Endothelial cell of umbilical vein (primary cell): ENCODE measurements around the gene CEACAM20. TPM values are rescaled to one million over a fixed set of nuclear protein-coding genes. Genes with fewer than 3 reads are reported as not detected.

ENCODE experiments used
- BruUV-seq: library from RNA; stranded (reverse); fragments of 400-500 nt; replicated peaks from 2 replicates; lab custom pipeline; 2021; lab: Mats Ljungman, UMichigan
- CTCF ChIA-PET: fragments of 300-600, 350-600 bp; sonication (Branson Sonifier 250); formaldehyde crosslinking; loops from one replicate; lab custom pipeline; 2021; ENCODE audit warnings: antibody characterized with exemption, inconsistent platforms; lab: Charles Lee
- POLR2A ChIA-PET: fragments of 300-600, 350-600 bp; sonication (Branson Sonifier 250); formaldehyde crosslinking; loops from one replicate; lab custom pipeline; 2021; ENCODE audit warnings: antibody characterized with exemption, inconsistent platforms; lab: Charles Lee
- DNase-seq: peaks from one replicate; pipeline ENCODE4 v3.0.0-alpha.2; 2011; ENCODE audit warnings: low read depth, low spot score
- FAIRE-seq: peaks from 2 replicates; lab custom pipeline; 2011; peaks lifted over from hg19 to GRCh38; lab: Jason Lieb, UNC
- H2AFZ ChIP-seq: 2 replicates; pipeline ENCODE4 v1.6.0; 2012; ENCODE audit warnings: low read depth, low read length, control low read depth, inconsistent platforms
- H3K27ac ChIP-seq: 2 replicates; pipeline ENCODE4 v1.5.1; 2011; ENCODE audit warnings: low read depth, mild to moderate bottlenecking, control low read depth, low read length, moderate library complexity; ENCODE audit not compliant: insufficient read depth
- H3K27me3 ChIP-seq, 2 experiments: 2 replicates each; pipeline versions ENCODE4 v1.6.0 to v1.6.1; 2011; ENCODE audit warnings: low read length in 2 of 2, mixed read lengths in 1 of 2; ENCODE audit not compliant: control insufficient read depth in 2 of 2, insufficient read depth in 2 of 2
- H3K36me3 ChIP-seq, 2 experiments: 2 replicates in 1 of 2; 3 replicates in 1 of 2; pipeline ENCODE4 v1.5.1; 2011; ENCODE audit warnings: low read length in 2 of 2, mild to moderate bottlenecking in 1 of 2, moderate library complexity in 1 of 2; ENCODE audit not compliant: control insufficient read depth in 2 of 2, insufficient read depth in 2 of 2; ENCODE audit errors: extremely low read depth in 1 of 2
- H3K4me1 ChIP-seq: 3 replicates; pipeline ENCODE4 v1.5.1; 2011; ENCODE audit warnings: mild to moderate bottlenecking, low read length; ENCODE audit not compliant: control insufficient read depth, insufficient read depth; ENCODE audit errors: extremely low read depth
- H3K4me2 ChIP-seq: 2 replicates; pipeline ENCODE4 v1.6.1; 2011; ENCODE audit warnings: low read length, control low read depth, mixed read lengths; ENCODE audit not compliant: insufficient read depth
- H3K4me3 ChIP-seq, 3 experiments: fragments of 200-600 bp in 1 of 3; sonication (generic), shearing (Covaris generic) in 1 of 3; replicated peaks in 1 of 3; 2 replicates each; pipeline ENCODE4 v1.5.1; 2011 to 2016; ENCODE audit warnings: control low read depth in 3 of 3, low read length in 3 of 3, mild to moderate bottlenecking in 2 of 3, inconsistent platforms in 1 of 3, low read depth in 1 of 3, moderate library complexity in 1 of 3; ENCODE audit not compliant: insufficient read depth in 1 of 3
- H3K79me2 ChIP-seq: 2 replicates; pipeline ENCODE4 v1.6.0; 2012; ENCODE audit warnings: low read length, inconsistent platforms; ENCODE audit not compliant: control insufficient read depth, insufficient read depth
- H3K9ac ChIP-seq: replicated peaks from 2 replicates; pipeline ENCODE3; 2011; ENCODE audit warnings: low read length, control low read depth; ENCODE audit not compliant: insufficient read depth; ENCODE audit errors: extremely low read depth
- H3K9me1 ChIP-seq: replicated peaks from 3 replicates; pipeline ENCODE4 v1.6.0; 2011; ENCODE audit warnings: mild to moderate bottlenecking, low read length; ENCODE audit not compliant: control insufficient read depth, insufficient read depth; ENCODE audit errors: extremely low read depth
- H3K9me3 ChIP-seq: replicated peaks from 2 replicates; pipeline ENCODE4 v1.5.1; 2012; ENCODE audit warnings: low read length, inconsistent platforms; ENCODE audit not compliant: control insufficient read depth, insufficient read depth
- H4K20me1 ChIP-seq: replicated peaks from 2 replicates; pipeline ENCODE3; 2011; ENCODE audit warnings: mild to moderate bottlenecking, low read length; ENCODE audit not compliant: control insufficient read depth, insufficient read depth; ENCODE audit errors: extremely low read depth
- CTCF ChIP-seq, 2 donors: IDR thresholded peaks; 1 replicate in 1 of 2; 2 replicates in 1 of 2; pipeline ENCODE4 v1.5.1; 2011; ENCODE audit warnings: low read length in 2 of 2, mild to moderate bottlenecking in 2 of 2, moderate library complexity in 2 of 2, control low read depth in 1 of 2, inconsistent platforms in 1 of 2, low read depth in 1 of 2; ENCODE audit not compliant: insufficient read depth in 1 of 2; ENCODE audit errors: extremely low read depth in 1 of 2
- JUN ChIP-seq: IDR thresholded peaks from 2 replicates; pipeline ENCODE4 v1.6.1; 2011; ENCODE audit warnings: borderline replicate concordance, low read depth; ENCODE audit not compliant: insufficient read length, insufficient read depth
- MAX ChIP-seq: IDR thresholded peaks from 2 replicates; pipeline ENCODE4 v1.6.1; 2011; ENCODE audit not compliant: insufficient read depth, insufficient read length
- POLR2AphosphoS5 ChIP-seq: IDR thresholded peaks from 2 replicates; pipeline ENCODE4 v1.6.1; 2012; ENCODE audit warnings: low read depth, mild to moderate bottlenecking, control low read depth, low read length, moderate library complexity; ENCODE audit not compliant: insufficient read depth
- dilution Hi-C: fragments of 300-500 bp; cut with MboI; formaldehyde crosslinking; loops from one replicate; pipeline ENCODE4 v1.15.0; 2019; ENCODE audit warnings: low sequenced_read_pairs; ENCODE audit not compliant: extremely low pct_ligation_motif_present
- intact Hi-C: fragments of 100-400 bp; cut with micrococcal nuclease; formaldehyde crosslinking; loops from one replicate; pipeline ENCODE4 v1.10.0; 2022
- polyA plus RNA-seq, 4 experiments: library from polyadenylated mRNA; depleted of rRNA in 3 of 4; stranded (reverse) in 3 of 4; unstranded in 1 of 4; fragments of >200 nt; gene quantifications; 2 replicates each; pipeline versions ENCODE4 v1.2.1 to v1.2.3, GENCODE V29; 2011 to 2012; ENCODE audit warnings: missing spikeins in 1 of 4
- total RNA-seq: library from RNA; stranded (reverse); gene quantifications from 2 replicates; pipeline ENCODE4 v1.2.3, GENCODE V29; 2021

CEACAM20 gene
- total and polyA plus RNA-seq, 2 donors (not counting 3 experiments of a cell fraction or from before 2014, with no cell fraction given), result 0.06 TPM; not detected in 1

GRCh38 chr19:44572581-44572900 is 43.1 kb upstream of the CEACAM20 start:
- no peak overlapping the region for H3K4me2 ChIP-seq

More at GRCh38 chr19:44572581-44572900, 43.1 kb upstream of the CEACAM20 start:
- POLR2A ChIA-PET, result interaction anchor here (0.5 kb wide), 1 partner anchor 113 kb away, joined by 11 read pairs; no protein-coding TSS in a partner anchor
- H3K36me3 ChIP-seq, result no peaks in the 10 kb centered on the region
- no peak overlapping the region for H3K9ac ChIP-seq
- intact Hi-C loops (no loop called here), dilution Hi-C loops (no loop called here)
- peaks cover 0 to 6% of the 10 kb centered on the region in 2 experiments for H3K27me3 ChIP-seq
- FAIRE-seq (no peak), DNase-seq (no peak)
- H4K20me1 ChIP-seq, result no peaks in the 10 kb centered on the region
- H3K4me3 ChIP-seq, result no peak overlapping the region
- H3K27ac ChIP-seq, result no peak overlapping the region
- H3K4me1 ChIP-seq, result no peaks in the 10 kb centered on the region
- no peaks in the 10 kb centered on the region for H3K9me3 ChIP-seq
- CTCF ChIA-PET, result interaction anchor here (2.5 to 3.3 kb wide), 3 partner anchors 11 to 200 kb away, joined by 60 to 272 read pairs (median 81); no protein-coding TSS in a partner anchor
- no TSS peak for BruUV-seq
- no peak overlapping the region for H2AFZ ChIP-seq
- no peaks in the 10 kb centered on the region for H3K79me2 ChIP-seq
- no peak for TF ChIP-seq POLR2AphosphoS5
- no peak for TF ChIP-seq CTCF (IDR thresholded peaks at IDR 0.05; ENCODE audit: extremely low read depth in 1 of 2, insufficient read depth in 1 of 2, low read depth in 1 of 2, low read length in 2 of 2)
- no peak for TF ChIP-seq MAX
- no peak for TF ChIP-seq JUN
- no peaks in the 10 kb centered on the region for H3K9me1 ChIP-seq
